OCI-LY3 (cell line): ENCODE data around the gene MYLIP.

Experiments
- H2AFZ ChIP-seq: fragments of 200-600, 300-600 bp; shearing (Covaris generic); 2 replicates; pipeline ENCODE4 v1.6.0; 2014; ENCODE audit warnings: antibody characterized with exemption, low read depth, low read length
- H3K27ac ChIP-seq: fragments of 200-600, 300-600 bp; sonication (generic); 2 replicates; pipeline ENCODE4 v1.5.1; 2014; ENCODE audit warnings: mild to moderate bottlenecking, low read length, moderate library complexity, mixed read lengths
- H3K27me3 ChIP-seq: fragments of 200-600, 300-600 bp; sonication (generic); 2 replicates; pipeline ENCODE4 v1.6.1; 2014; ENCODE audit warnings: low read depth, low read length, mixed read lengths
- H3K36me3 ChIP-seq: fragments of 200-600, 300-600 bp; sonication (generic); replicated peaks from 2 replicates; pipeline ENCODE3; 2014; ENCODE audit warnings: low read depth, low read length, mixed read lengths
- H3K4me1 ChIP-seq: fragments of 300-600, 200-600 bp; sonication (generic); 2 replicates; pipeline ENCODE4 v1.6.1; 2014; ENCODE audit warnings: low read length, mixed read lengths
- H3K4me2 ChIP-seq: fragments of 200-600, 300-600 bp; sonication (generic); 2 replicates; pipeline ENCODE4 v1.6.1; 2014; ENCODE audit warnings: low read length, mixed read lengths
- H3K4me3 ChIP-seq: fragments of 300-600, 200-600 bp; sonication (generic); 2 replicates; pipeline ENCODE4 v1.5.1; 2014; ENCODE audit warnings: antibody characterized with exemption, mild to moderate bottlenecking, low read length, moderate library complexity
- H3K79me2 ChIP-seq: fragments of 300-600, 200-600 bp; shearing (Covaris generic); 2 replicates; pipeline ENCODE4 v1.6.1; 2014; ENCODE audit warnings: mild to moderate bottlenecking, low read length, mixed read lengths
- H3K9ac ChIP-seq: fragments of 300-600, 200-600 bp; shearing (Covaris generic); 2 replicates; pipeline ENCODE4 v1.6.0; 2014; ENCODE audit warnings: mild to moderate bottlenecking, low read length, moderate library complexity
- H3K9me3 ChIP-seq: fragments of 200-600, 300-600 bp; shearing (Covaris generic); 2 replicates; pipeline ENCODE4 v1.6.1; 2014; ENCODE audit warnings: low read length, mixed read lengths; ENCODE audit not compliant: insufficient read depth
- H4K20me1 ChIP-seq: fragments of 200-600, 300-600 bp; sonication (generic); 2 replicates; pipeline ENCODE4 v1.6.1; 2016; ENCODE audit warnings: low read length, mixed read lengths; ENCODE audit not compliant: insufficient read depth
- CTCF ChIP-seq: fragments of 200-600, 300-600 bp; sonication (generic); IDR thresholded peaks from 2 replicates; pipeline ENCODE4 v1.5.1; 2014; ENCODE audit warnings: antibody characterized with exemption, low read length, low read depth
- EZH2phosphoT487 ChIP-seq: fragments of 200-600 bp; shearing (Covaris generic); IDR thresholded peaks from 2 replicates; pipeline ENCODE4 v1.6.1; 2018; ENCODE audit warnings: antibody characterized with exemption, mixed run types, low read depth

MYLIP gene

GRCh38 chr6:16089232-16090062, 39.4 kb upstream of the MYLIP start:
- H3K27ac ChIP-seq: no peak overlapping the region
- H3K79me2 ChIP-seq: no peaks in the 10 kb centered on the region
- H4K20me1 ChIP-seq: no peaks in the 10 kb centered on the region
- no peak for TF ChIP-seq CTCF
- no peak for TF ChIP-seq EZH2phosphoT487
- no peak overlapping the region for H2AFZ ChIP-seq
- no peak overlapping the region for H3K4me2 ChIP-seq
- no peaks in the 10 kb centered on the region for H3K9me3 ChIP-seq
- no peaks in the 10 kb centered on the region for H3K27me3 ChIP-seq
- H3K36me3 ChIP-seq: no peaks in the 10 kb centered on the region
- H3K4me1 ChIP-seq: no peaks in the 10 kb centered on the region
- H3K4me3 ChIP-seq: no peak overlapping the region
- H3K9ac ChIP-seq: no peak overlapping the region

- H4K20me1 ChIP-seq: no peaks in the 10 kb centered on the region
- H3K4me1 ChIP-seq: no peaks in the 10 kb centered on the region
- no peaks in the 10 kb centered on the region for H3K9me3 ChIP-seq
- TF ChIP-seq CTCF (no peak), EZH2phosphoT487 (no peak)
- H3K27ac ChIP-seq: no peak overlapping the region
- H3K4me3 ChIP-seq: no peak overlapping the region
- no peak overlapping the region for H2AFZ ChIP-seq
- no peaks in the 10 kb centered on the region for H3K79me2 ChIP-seq
- no peak overlapping the region for H3K4me2 ChIP-seq
- no peaks in the 10 kb centered on the region for H3K36me3 ChIP-seq
- no peak overlapping the region for H3K9ac ChIP-seq
- no peaks in the 10 kb centered on the region for H3K27me3 ChIP-seq
Measured at GRCh38 chr6:16090452-16090851, 38.4 kb upstream of the MYLIP start.

GRCh38 chr6:16090920-16091319, 38.0 kb upstream of the MYLIP start:
- Histone ChIP-seq H3K4me2 (no peak overlapping the region), H4K20me1 (no peaks in the 10 kb centered on the region), H3K27ac (no peak overlapping the region), H3K9me3 (no peaks in the 10 kb centered on the region), H3K9ac (no peak overlapping the region), H3K4me3 (no peak overlapping the region), H2AFZ (no peak overlapping the region), H3K4me1 (no peaks in the 10 kb centered on the region), H3K79me2 (no peaks in the 10 kb centered on the region), H3K36me3 (no peaks in the 10 kb centered on the region), H3K27me3 (no peaks in the 10 kb centered on the region)
- TF ChIP-seq EZH2phosphoT487: no peak

- H3K27ac ChIP-seq: no peak overlapping the region
- H3K4me3 ChIP-seq: no peak overlapping the region
- no peaks in the 10 kb centered on the region for H3K27me3 ChIP-seq
- no peaks in the 10 kb centered on the region for H3K36me3 ChIP-seq
- H3K79me2 ChIP-seq: no peaks in the 10 kb centered on the region
- H2AFZ ChIP-seq: no peak overlapping the region
- H3K4me1 ChIP-seq: no peaks in the 10 kb centered on the region
- TF ChIP-seq CTCF: no peak
- H3K9me3 ChIP-seq: no peaks in the 10 kb centered on the region
- H3K9ac ChIP-seq: no peak overlapping the region
- no peaks in the 10 kb centered on the region for H4K20me1 ChIP-seq
- H3K4me2 ChIP-seq: no peak overlapping the region
Measured at GRCh38 chr6:16092140-16092539, 36.7 kb upstream of the MYLIP start.
